ENCODE measurements around the gene FRMD4A. TPM values are rescaled to one million over a fixed set of nuclear protein-coding genes. Genes with fewer than 3 reads are reported as not detected.

The FRMD4A gene
- total and polyA plus RNA-seq, 10 of the 15 experiments (the other 5 are each of a cell fraction or from before 2014, with no cell fraction given) = 17.8 to 75.2 (median 39.1) TPM

- no peak for TF ChIP-seq ZBTB4 (CRISPR knock-in tag; IDR thresholded peaks at IDR 0.05)
- no peak for TF ChIP-seq GABPA (IDR thresholded peaks at IDR 0.05; ENCODE audit: low read depth)
- no peak for TF ChIP-seq ZBTB33 (IDR thresholded peaks at IDR 0.05)
- no peak for TF ChIP-seq EED (IDR thresholded peaks at IDR 0.05; ENCODE audit: low read depth)
- no peak for TF ChIP-seq FOS (IDR thresholded peaks at IDR 0.05; ENCODE audit: borderline replicate concordance, extremely low read depth, insufficient read length)
- TF ChIP-seq NR2C1 (IDR thresholded peaks at IDR 0.05) = no peak
- 0 out of 2 replicates have a peak, but pooled peaks have one; percentile 21 for TF ChIP-seq GATAD2B (conservative IDR thresholded peaks at IDR 0.05; ENCODE audit: low read depth)
- peak in 1 of 2 experiments; percentile 21; a peak in 1 of 4 replicates for TF ChIP-seq IKZF2 (IDR thresholded peaks at IDR 0.05)
- TF ChIP-seq EZH2 (IDR thresholded peaks at IDR 0.05; ENCODE audit: borderline replicate concordance, control insufficient read depth, low read depth, low read length) = no peak
- no peak for TF ChIP-seq MYC (IDR thresholded peaks at IDR 0.05; ENCODE audit: insufficient read depth, insufficient read length, insufficient replicate concordance, low read length, severe bottlenecking)
- no peak for TF ChIP-seq NFXL1 (IDR thresholded peaks at IDR 0.05; ENCODE audit: borderline replicate concordance)
- TF ChIP-seq ZNF622 (IDR thresholded peaks at IDR 0.05) = no peak
- no peak for TF ChIP-seq ATF3 (IDR thresholded peaks at IDR 0.05; ENCODE audit: borderline replicate concordance, extremely low read depth, low read depth, low read length)
- no peak for TF ChIP-seq POLR2A (IDR thresholded peaks at IDR 0.05; ENCODE audit: low read depth, low read length)
- no peak for TF ChIP-seq SREBF1 (IDR thresholded peaks at IDR 0.05; ENCODE audit: low read length)
- no peak for TF ChIP-seq YBX1 (IDR thresholded peaks at IDR 0.05)
- peak; percentile 43 for TF ChIP-seq IKZF1 (conservative IDR thresholded peaks at IDR 0.05)
- no peak for TF ChIP-seq REST (IDR thresholded peaks at IDR 0.05; ENCODE audit: low read depth, low read length)
- TF ChIP-seq RAD51 (IDR thresholded peaks at IDR 0.05) = no peak
- TF ChIP-seq SPI1 (IDR thresholded peaks at IDR 0.05; ENCODE audit: borderline replicate concordance, insufficient read depth, low read depth, low read length) = peak; percentile 35; the same call in 1 of the 2 replicates
Observed at GRCh38 chr10:14020037-14020664, 310.6 kb downstream of the FRMD4A start (continued).

Measured in GM12878 (cell line).